Body of pancreas (tissue), 2 donors: Measurements from ENCODE around the gene PCDHB8. TPM values are rescaled to one million over a fixed set of nuclear protein-coding genes. Genes with fewer than 3 reads are reported as not detected.

Experiments
- total RNA-seq, 2 donors: library from RNA; depleted of rRNA; stranded (reverse); fragments of >200 nt; gene quantifications; one replicate each; pipeline ENCODE4 v1.1.0, GENCODE V29; 2016

The PCDHB8 gene
- total RNA-seq, 2 donors from 2014 or later, result 0.33 to 0.52 TPM

Other genes with a start within 250 kb of the PCDHB8 start
- 1 to 10 TPM; 1.6 to 2.3 TPM for gene PCDHAC2, start 211.3 kb upstream of the PCDHB8 start, total RNA-seq
- gene PCDHB1, start 126.4 kb upstream of the PCDHB8 start, total RNA-seq, result under 1 TPM; 0.26 to 0.66 TPM
- 1 to 10 TPM; 1.8 to 2.0 TPM for gene PCDHB2, start 83.2 kb upstream of the PCDHB8 start, total RNA-seq
- 1 to 10 TPM; 1.3 to 1.8 TPM for gene PCDHB3, start 77.3 kb upstream of the PCDHB8 start, total RNA-seq
- gene PCDHB4, start 56.0 kb upstream of the PCDHB8 start, total RNA-seq, result 1 to 10 TPM; 1.6 to 3.3 TPM
- 10 to 100 TPM in 1 of 2 donors, 1 to 10 TPM in 1; 4.3 to 10.6 TPM for gene PCDHB5, start 42.6 kb upstream of the PCDHB8 start, total RNA-seq
- 1 to 10 TPM in 1 of 2 donors, under 1 TPM in 1; 0.33 to 1.0 TPM for gene PCDHB6, start 27.7 kb upstream of the PCDHB8 start, total RNA-seq
- gene PCDHB7, start 5.1 kb upstream of the PCDHB8 start, total RNA-seq, result under 1 TPM in 1 of 2 donors, not detected in 1; 0.52 TPM
- gene PCDHB16, start 4.6 kb downstream of the PCDHB8 start, total RNA-seq, result 1 to 10 TPM; 2.1 to 4.6 TPM
- 10 to 100 TPM in 1 of 2 donors, under 1 TPM in 1; 0.78 to 19.8 TPM for gene PCDHB9, start 9.4 kb downstream of the PCDHB8 start, total RNA-seq
- 1 to 10 TPM; 1.3 to 2.3 TPM for gene PCDHB10, start 14.6 kb downstream of the PCDHB8 start, total RNA-seq
- 1 to 10 TPM; 4.4 to 4.9 TPM for gene PCDHB11, start 21.8 kb downstream of the PCDHB8 start, total RNA-seq
- gene PCDHB12, start 30.9 kb downstream of the PCDHB8 start, total RNA-seq, result 1 to 10 TPM; 2.0 to 3.4 TPM
- gene PCDHB13, start 36.1 kb downstream of the PCDHB8 start, total RNA-seq, result 1 to 10 TPM; 6.5 to 7.6 TPM
- 1 to 10 TPM; 3.4 to 7.3 TPM for gene PCDHB14, start 45.6 kb downstream of the PCDHB8 start, total RNA-seq
- 1 to 10 TPM; 3.1 to 3.6 TPM for gene PCDHB15, start 67.6 kb downstream of the PCDHB8 start, total RNA-seq
- not detected for gene SLC25A2, start 126.3 kb downstream of the PCDHB8 start, total RNA-seq
- gene TAF7, start 143.0 kb downstream of the PCDHB8 start, total RNA-seq, result 10 to 100 TPM; 28.7 to 32.2 TPM
- under 1 TPM; 0.33 to 0.78 TPM for gene PCDHGA1, start 152.7 kb downstream of the PCDHB8 start, total RNA-seq
- 1 to 10 TPM; 2.0 to 2.9 TPM for gene PCDHGA2, start 161.0 kb downstream of the PCDHB8 start, total RNA-seq
- 10 to 100 TPM in 1 of 2 donors, 1 to 10 TPM in 1; 4.2 to 11.2 TPM for gene PCDHGA3, start 166.0 kb downstream of the PCDHB8 start, total RNA-seq
- gene PCDHGB1, start 172.3 kb downstream of the PCDHB8 start, total RNA-seq, result 1 to 10 TPM; 3.9 to 6.9 TPM
- 10 to 100 TPM in 1 of 2 donors, 1 to 10 TPM in 1; 6.7 to 10.9 TPM for gene PCDHGA4, start 177.2 kb downstream of the PCDHB8 start, total RNA-seq
- gene PCDHGB2, start 182.2 kb downstream of the PCDHB8 start, total RNA-seq, result 1 to 10 TPM; 2.3 to 9.3 TPM
- 1 to 10 TPM; 5.6 to 6.0 TPM for gene PCDHGA5, start 186.4 kb downstream of the PCDHB8 start, total RNA-seq
- 10 to 100 TPM in 1 of 2 donors, 1 to 10 TPM in 1; 4.2 to 10.2 TPM for gene PCDHGB3, start 192.5 kb downstream of the PCDHB8 start, total RNA-seq
- gene PCDHGA6, start 196.1 kb downstream of the PCDHB8 start, total RNA-seq, result 10 to 100 TPM in 1 of 2 donors, 1 to 10 TPM in 1; 5.2 to 11.2 TPM
- gene PCDHGA7, start 205.0 kb downstream of the PCDHB8 start, total RNA-seq, result 1 to 10 TPM; 5.2 to 7.6 TPM
- 1 to 10 TPM; 3.6 to 4.9 TPM for gene PCDHGB4, start 209.9 kb downstream of the PCDHB8 start, total RNA-seq
- gene PCDHGA8, start 214.8 kb downstream of the PCDHB8 start, total RNA-seq, result 10 to 100 TPM in 1 of 2 donors, 1 to 10 TPM in 1; 4.2 to 10.2 TPM
- gene PCDHGB5, start 220.2 kb downstream of the PCDHB8 start, total RNA-seq, result 10 to 100 TPM in 1 of 2 donors, 1 to 10 TPM in 1; 7.8 to 15.2 TPM
- 1 to 10 TPM; 4.9 to 8.2 TPM for gene PCDHGA9, start 225.0 kb downstream of the PCDHB8 start, total RNA-seq
- gene PCDHGB6, start 230.2 kb downstream of the PCDHB8 start, total RNA-seq, result 1 to 10 TPM; 4.6 to 8.0 TPM
- gene PCDHGA10, start 235.2 kb downstream of the PCDHB8 start, total RNA-seq, result 1 to 10 TPM; 5.3 to 5.4 TPM
- gene PCDHGB7, start 239.9 kb downstream of the PCDHB8 start, total RNA-seq, result 1 to 10 TPM; 7.0 to 7.9 TPM
- 1 to 10 TPM; 4.9 to 6.9 TPM for gene PCDHGA11, start 243.3 kb downstream of the PCDHB8 start, total RNA-seq